COLO668 (cell line): ENCODE results near the gene NME3.
"Not testable (repeated sequence)": the region's sequence is repeated elsewhere in the genome, so short reads cannot be mapped to it uniquely, and the experiment has no call there.

Experiments used
- DNase-seq: peaks from one replicate; lab custom pipeline; 2025; ENCODE audit not compliant: unreplicated experiment; lab: John Stamatoyannopoulos, UW

NME3 gene

GRCh38 chr16:1771188-1771863, at the start of gene NME3:
TSS of gene NME3 (minus strand) at chr16:1771543. CDS start at chr16:1771534, 9 bp downstream.
- peak; percentile 75 for DNase-seq

GRCh38 chr16:1820946-1821290, 49.6 kb upstream of the NME3 start:
- DNase-seq, result no peak

GRCh38 chr16:1820096-1820945, 49.0 kb upstream of the NME3 start:
- DNase-seq, result no peak

GRCh38 chr16:1819611-1820010, 48.3 kb upstream of the NME3 start:
- no peak for DNase-seq

GRCh38 chr16:1818873-1819525, 47.7 kb upstream of the NME3 start:
- no peak for DNase-seq

- DNase-seq, result no peak
Observed at GRCh38 chr16:1818204-1818872, 47.0 kb upstream of the NME3 start.

- DNase-seq, result no peak
Observed at GRCh38 chr16:1817716-1818115, 46.4 kb upstream of the NME3 start.

GRCh38 chr16:1817276-1817589, 45.9 kb upstream of the NME3 start:
- DNase-seq, result no peak

- DNase-seq, result no peak
Observed at GRCh38 chr16:1816396-1817275, 45.3 kb upstream of the NME3 start.

GRCh38 chr16:1815461-1815860, 44.1 kb upstream of the NME3 start:
- no peak for DNase-seq

GRCh38 chr16:1812732-1813163, 41.4 kb upstream of the NME3 start:
- peak; percentile 90 for DNase-seq

- no peak for DNase-seq
Observed at GRCh38 chr16:1810536-1810935, 39.2 kb upstream of the NME3 start.

- no peak for DNase-seq
Observed at GRCh38 chr16:1810106-1810505, 38.8 kb upstream of the NME3 start.

- DNase-seq, result no peak
Observed at GRCh38 chr16:1809281-1809801, 38.0 kb upstream of the NME3 start.

GRCh38 chr16:1808691-1809090, 37.3 kb upstream of the NME3 start:
- no peak for DNase-seq

GRCh38 chr16:1807626-1808025, 36.3 kb upstream of the NME3 start:
- DNase-seq, result no peak

GRCh38 chr16:1800701-1801100, 29.4 kb upstream of the NME3 start:
- no peak for DNase-seq

GRCh38 chr16:1799263-1799662, 27.9 kb upstream of the NME3 start:
- not testable (repeated sequence) for DNase-seq

- no peak for DNase-seq
Observed at GRCh38 chr16:1794908-1795666, 23.7 kb upstream of the NME3 start.
